GM18502 (cell line): ENCODE results near the gene CCDC18.
"Not testable (repeated sequence)": the region's sequence is repeated elsewhere in the genome, so short reads cannot be mapped to it uniquely, and the experiment has no call there.

Experiments used
- ATAC-seq: cut with Tn5 transposase; IDR thresholded peaks from one replicate; pipeline ENCODE4 v1.9.1; 2021; ENCODE audit warnings: mild to moderate bottlenecking; ENCODE audit not compliant: unreplicated experiment, poor library complexity

The CCDC18 gene

GRCh38 chr1:93170141-93170678 lies 10.3 kb upstream of the CCDC18 start:
- ATAC-seq, result not testable (repeated sequence)

GRCh38 chr1:93171549-93172034 lies 8.9 kb upstream of the CCDC18 start:
- no peak for ATAC-seq

- no peak for ATAC-seq
These were observed 7.7 kb upstream of the CCDC18 start for GRCh38 chr1:93172778-93173177.

- ATAC-seq, result not testable (repeated sequence)
These were observed 5.9 kb upstream of the CCDC18 start for GRCh38 chr1:93174638-93175037.

- ATAC-seq, result no peak
These were observed 2.5 kb upstream of the CCDC18 start for GRCh38 chr1:93177991-93178390.

- no peak for ATAC-seq
These were observed 2.1 kb upstream of the CCDC18 start for GRCh38 chr1:93178418-93178817.

GRCh38 chr1:93179886-93180722 lies 420 bp upstream of the CCDC18 start, which contains the start of gene TMED5:
TSS of gene TMED5 (minus strand) at chr1:93180413. CDS start at chr1:93180242, 171 bp downstream.
- ATAC-seq, result peak; percentile 87

GRCh38 chr1:93186667-93187066 lies 6.1 kb downstream of the CCDC18 start:
- no peak for ATAC-seq

- ATAC-seq, result no peak
These were observed 9.9 kb downstream of the CCDC18 start for GRCh38 chr1:93190432-93190831.

GRCh38 chr1:93194231-93194990 lies 13.9 kb downstream of the CCDC18 start:
- ATAC-seq, result no peak

GRCh38 chr1:93196591-93196990 lies 16.1 kb downstream of the CCDC18 start:
- ATAC-seq, result no peak

GRCh38 chr1:93199150-93199549 lies 18.6 kb downstream of the CCDC18 start:
- no peak for ATAC-seq

- no peak for ATAC-seq
These were observed 19.6 kb downstream of the CCDC18 start for GRCh38 chr1:93200086-93200620.

GRCh38 chr1:93200714-93201113 lies 20.2 kb downstream of the CCDC18 start:
- no peak for ATAC-seq

GRCh38 chr1:93205892-93206566 lies 25.5 kb downstream of the CCDC18 start:
- no peak for ATAC-seq

- no peak for ATAC-seq
These were observed 26.0 kb downstream of the CCDC18 start for GRCh38 chr1:93206567-93206954.

- no peak for ATAC-seq
These were observed 26.7 kb downstream of the CCDC18 start for GRCh38 chr1:93207211-93207610.

- ATAC-seq, result no peak
These were observed 34.8 kb downstream of the CCDC18 start for GRCh38 chr1:93215322-93215721.

- ATAC-seq, result peak; percentile 67
These were observed 38.9 kb downstream of the CCDC18 start for GRCh38 chr1:93219443-93219842.

- not testable (repeated sequence) for ATAC-seq
These were observed 40.2 kb downstream of the CCDC18 start for GRCh38 chr1:93220716-93221115.
